B cell (primary cell): Measurements from ENCODE around the gene PNKP. TPM values are rescaled to one million over a fixed set of nuclear protein-coding genes. Genes with fewer than 3 reads are reported as not detected.

Experiments used
- ATAC-seq: fragments of 200-7000 bp; cut with Tn5 transposase; one replicate; pipeline ENCODE4 v1.10.0; 2021; ENCODE audit warnings: low read depth, mild to moderate bottlenecking, moderate number of reproducible peaks, moderate library complexity
- CTCF ChIA-PET: fragments of 350-600 bp; sonication (Branson Sonifier 250); formaldehyde crosslinking; loops from one replicate; lab custom pipeline; 2021; ENCODE audit warnings: antibody characterized with exemption, inconsistent platforms; lab: Charles Lee
- POLR2A ChIA-PET: fragments of 350-600 bp; sonication (Branson Sonifier 250); formaldehyde crosslinking; loops from one replicate; lab custom pipeline; 2021; ENCODE audit warnings: antibody characterized with exemption; lab: Charles Lee
- DNase-seq: peaks from one replicate; pipeline ENCODE4 v3.0.0; 2013
- H2AFZ ChIP-seq: 2 replicates; pipeline ENCODE4 v1.6.1; 2012; ENCODE audit warnings: mild to moderate bottlenecking, low read depth, low read length; ENCODE audit not compliant: insufficient read depth, poor library complexity, severe bottlenecking
- H3K27ac ChIP-seq, 2 donors: 1 replicate in 1 of 2; 2 replicates in 1 of 2; pipeline ENCODE4 v1.5.1; 2012 to 2013; ENCODE audit warnings: low read length in 2 of 2, mild to moderate bottlenecking in 2 of 2, moderate library complexity in 1 of 2
- H3K27me3 ChIP-seq, 4 experiments: fragments of 200-600 bp in 1 of 4; sonication (generic) in 1 of 4; replicated peaks in 1 of 4; 1 replicate in 2 of 4; 2 replicates in 2 of 4; pipeline versions ENCODE4 v1.6.1 to v1.7.0; 2013 to 2016; ENCODE audit warnings: low read length in 3 of 4, mild to moderate bottlenecking in 2 of 4, mixed read lengths in 1 of 4, moderate library complexity in 1 of 4; ENCODE audit not compliant: insufficient read depth in 4 of 4, control insufficient read depth in 3 of 4; ENCODE audit errors: control extremely low read depth in 1 of 4
- H3K36me3 ChIP-seq, 2 experiments: replicated peaks in 1 of 2; 1 replicate in 1 of 2; 2 replicates in 1 of 2; pipeline versions ENCODE4 v1.6.1 to v1.7.1; 2013; ENCODE audit warnings: low read length in 1 of 2; ENCODE audit not compliant: insufficient read depth in 2 of 2, control insufficient read depth in 1 of 2; ENCODE audit errors: control extremely low read depth in 1 of 2, extremely low read depth in 1 of 2
- H3K4me1 ChIP-seq, 2 donors: fragments of 200-600 bp in 1 of 2; sonication (generic) in 1 of 2; 1 replicate in 1 of 2; 2 replicates in 1 of 2; pipeline versions ENCODE4 v1.5.1 to v1.6.1; 2013 to 2017; ENCODE audit warnings: low read length in 2 of 2; ENCODE audit not compliant: control insufficient read depth in 2 of 2, insufficient read depth in 2 of 2
- H3K4me2 ChIP-seq: replicated peaks from 2 replicates; pipeline ENCODE3; 2012; ENCODE audit warnings: mild to moderate bottlenecking, low read depth, low read length; ENCODE audit not compliant: poor library complexity, severe bottlenecking
- H3K4me3 ChIP-seq, 5 experiments: fragments of 200-600 bp in 1 of 5; sonication (generic) in 1 of 5; 1 replicate in 3 of 5; 2 replicates in 2 of 5; pipeline versions ENCODE4 v1.5.1 to v1.7.0; 2011 to 2016; ENCODE audit warnings: low read length in 4 of 5, mild to moderate bottlenecking in 4 of 5, low read depth in 2 of 5, control low read depth in 1 of 5, moderate library complexity in 1 of 5; ENCODE audit not compliant: insufficient read depth in 1 of 5; ENCODE audit errors: control extremely low read depth in 1 of 5, extremely low read depth in 1 of 5
- H3K79me2 ChIP-seq: fragments of 200-600 bp; sonication (generic); one replicate; pipeline ENCODE4 v1.6.0; 2016; ENCODE audit warnings: low read length; ENCODE audit not compliant: control insufficient read depth, insufficient read depth
- H3K9ac ChIP-seq: fragments of 200-600 bp; sonication (generic); 2 replicates; pipeline ENCODE4 v1.6.1; 2017; ENCODE audit warnings: mild to moderate bottlenecking, low read length, moderate library complexity
- H3K9me3 ChIP-seq, 3 donors: one replicate each; pipeline versions ENCODE4 v1.6.1 to v1.7.1; 2013; ENCODE audit warnings: low read length in 2 of 3; ENCODE audit not compliant: control insufficient read depth in 2 of 3, insufficient read depth in 1 of 3; ENCODE audit errors: control extremely low read depth in 1 of 3
- H4K20me1 ChIP-seq: 2 replicates; pipeline ENCODE4 v1.6.0; 2012; ENCODE audit warnings: mild to moderate bottlenecking, low read length; ENCODE audit not compliant: insufficient read depth, control insufficient read depth, poor library complexity, severe bottlenecking
- H3K27ac Mint-ChIP-seq: one replicate; pipeline ENCODE4 v1.8.0; 2021; ENCODE audit warnings: mixed read lengths
- H3K27me3 Mint-ChIP-seq: one replicate; pipeline ENCODE4 v1.8.0; 2021; ENCODE audit warnings: mixed read lengths
- H3K4me1 Mint-ChIP-seq: one replicate; pipeline ENCODE4 v1.8.0; 2021; ENCODE audit warnings: mixed read lengths
- H3K4me3 Mint-ChIP-seq: one replicate; pipeline ENCODE4 v1.8.0; 2021; ENCODE audit warnings: mixed read lengths
- H3K9me3 Mint-ChIP-seq: one replicate; pipeline ENCODE4 v1.8.0; 2022; ENCODE audit warnings: mixed read lengths; ENCODE audit not compliant: insufficient read depth
- EZH2 ChIP-seq: IDR thresholded peaks from 2 replicates; pipeline ENCODE4 v1.6.1; 2012; ENCODE audit warnings: borderline replicate concordance, low read depth, mild to moderate bottlenecking, moderate library complexity, low read length; ENCODE audit not compliant: insufficient read depth, poor library complexity, severe bottlenecking
- WGBS: methylation state at CpG from one replicate; pipeline ENCODE4 v1.1.5; 2013; ENCODE audit warnings: missing lambda C conversion rate; ENCODE audit not compliant: insufficient coverage; 5-methylcytosine and 5-hydroxymethylcytosine counted together
- intact Hi-C: fragments of 100-400 bp; cut with micrococcal nuclease; formaldehyde crosslinking; loops from one replicate; pipeline ENCODE4 v1.10.0; 2022
- polyA plus RNA-seq: library from polyadenylated mRNA; depleted of rRNA; stranded (reverse); fragments of >200 nt; gene quantifications from 2 replicates; pipeline ENCODE4 v1.2.3, GENCODE V29; 2012
- total RNA-seq, 2 donors: library from RNA; stranded (reverse); fragments of 120-200 nt in 1 of 2; gene quantifications; 1 replicate in 1 of 2; 2 replicates in 1 of 2; pipeline versions ENCODE4 v1.2.3 to v1.2.4, GENCODE V29; 2013 to 2022
- TF ChIP-seq, protein P1 (sequence below): fragments of 200-600 bp; IDR thresholded peaks from one replicate; pipeline ENCODE4 v1.8.0; 2022; ENCODE audit warnings: antibody characterized with exemption, mild to moderate bottlenecking

Gene PNKP
- total and polyA plus RNA-seq, 2 donors (not counting 1 experiment from before 2014, with no cell fraction given), result 173 to 274 TPM

DNA sequence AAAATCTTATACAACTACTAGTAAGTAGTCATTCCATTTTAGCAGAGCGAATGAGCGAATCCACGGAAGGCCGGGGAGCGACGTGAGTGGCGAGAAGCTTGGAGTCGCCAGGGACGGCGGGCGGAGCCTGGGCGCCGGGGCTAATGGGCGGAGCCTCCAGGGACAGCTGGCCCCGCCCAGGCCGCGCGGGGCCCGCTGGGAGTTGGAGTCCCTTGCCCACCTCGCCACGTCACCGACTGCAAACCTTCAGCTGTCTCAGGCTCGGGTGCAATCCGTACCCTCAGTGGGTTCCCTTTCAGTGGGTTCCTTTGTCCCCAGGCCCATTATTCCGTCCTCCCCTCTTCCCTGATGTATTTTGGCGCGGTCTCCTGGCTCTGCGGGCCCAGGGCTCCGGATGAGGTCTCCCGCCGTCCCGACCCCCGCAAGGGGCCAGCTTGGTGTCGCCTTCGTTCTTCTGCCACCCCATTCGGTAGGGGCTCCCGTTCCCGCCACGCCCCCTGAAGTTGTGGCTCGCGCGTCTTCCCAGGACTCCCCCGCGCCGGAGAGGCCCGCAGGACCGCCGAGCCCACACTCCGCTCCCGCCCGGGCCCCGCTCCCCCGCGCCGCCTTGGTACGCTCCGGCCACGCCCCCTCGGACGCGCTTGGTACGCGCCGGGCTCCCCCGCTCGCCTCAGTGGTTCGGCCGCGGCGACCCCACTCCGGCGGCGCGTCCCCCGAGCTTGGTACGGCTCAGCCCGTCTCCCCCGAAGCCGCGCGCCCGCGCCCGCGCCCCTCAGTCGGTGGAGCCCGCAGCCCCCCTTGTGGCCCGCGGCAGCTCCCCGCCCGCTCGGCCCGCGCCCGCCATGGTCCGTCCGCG is 16.7 kb downstream of the PNKP start, which contains the start of gene PTOV1:
Gene PTOV1, plus strand, starts transcription at position 673 of the 856 bp plus-strand sequence.
- peaks cover 41% of the 10 kb centered on the region for H4K20me1 ChIP-seq
- H3K4me3 ChIP-seq, result peak within 1 kb of the TSS; percentile 73 to 95 (median 89)
- Mint-ChIP-seq H3K27me3 (no peaks in the 10 kb centered on the region), H3K4me3 (peak within 1 kb of the TSS; percentile 93), H3K9me3 (no peaks in the 10 kb centered on the region), H3K4me1 (peaks cover 48% of the 10 kb centered on the region), H3K27ac (peak within 1 kb of the TSS; percentile 98)
- H3K4me1 ChIP-seq, result peaks cover 30 to 49% of the 10 kb centered on the region in 2 donors
- peak within 1 kb of the TSS; percentile 85 for H2AFZ ChIP-seq
- DNase-seq (peak; percentile 93), ATAC-seq (peak; percentile 82)
- no peak for TF ChIP-seq EZH2
- TF ChIP-seq, protein P1, sequence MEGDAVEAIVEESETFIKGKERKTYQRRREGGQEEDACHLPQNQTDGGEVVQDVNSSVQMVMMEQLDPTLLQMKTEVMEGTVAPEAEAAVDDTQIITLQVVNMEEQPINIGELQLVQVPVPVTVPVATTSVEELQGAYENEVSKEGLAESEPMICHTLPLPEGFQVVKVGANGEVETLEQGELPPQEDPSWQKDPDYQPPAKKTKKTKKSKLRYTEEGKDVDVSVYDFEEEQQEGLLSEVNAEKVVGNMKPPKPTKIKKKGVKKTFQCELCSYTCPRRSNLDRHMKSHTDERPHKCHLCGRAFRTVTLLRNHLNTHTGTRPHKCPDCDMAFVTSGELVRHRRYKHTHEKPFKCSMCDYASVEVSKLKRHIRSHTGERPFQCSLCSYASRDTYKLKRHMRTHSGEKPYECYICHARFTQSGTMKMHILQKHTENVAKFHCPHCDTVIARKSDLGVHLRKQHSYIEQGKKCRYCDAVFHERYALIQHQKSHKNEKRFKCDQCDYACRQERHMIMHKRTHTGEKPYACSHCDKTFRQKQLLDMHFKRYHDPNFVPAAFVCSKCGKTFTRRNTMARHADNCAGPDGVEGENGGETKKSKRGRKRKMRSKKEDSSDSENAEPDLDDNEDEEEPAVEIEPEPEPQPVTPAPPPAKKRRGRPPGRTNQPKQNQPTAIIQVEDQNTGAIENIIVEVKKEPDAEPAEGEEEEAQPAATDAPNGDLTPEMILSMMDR, result no peak
- no peaks in the 10 kb centered on the region for H3K27me3 ChIP-seq
- H3K36me3 ChIP-seq, result peaks cover 0 to 10% of the 10 kb centered on the region in 2 experiments
- H3K4me2 ChIP-seq, result peak within 1 kb of the TSS; percentile 83
- H3K27ac ChIP-seq, result peak within 1 kb of the TSS; percentile 91 to 95
- 2% methylated on average over 97 of the region's 98 CpGs for WGBS
- peaks cover 35% of the 10 kb centered on the region for H3K79me2 ChIP-seq
- intact Hi-C loops, result loop anchor here (1.0 kb wide), 5 partner anchors 17 to 84 kb away; partner anchors contain the start of genes FUZ, MED25 and PNKP
- CTCF ChIA-PET, result interaction anchor here (0.7 to 1.4 kb wide), 8 partner anchors 9 to 43 kb away, joined by 3 to 5 read pairs (median 4); partner anchors contain the start of genes AKT1S1, FUZ and TBC1D17
- peaks cover 0 to 6% (median 0%) of the 10 kb centered on the region in 3 donors for H3K9me3 ChIP-seq
- POLR2A ChIA-PET, result interaction anchor here (0.9 to 4.8 kb wide), 12 partner anchors 8 to 260 kb away, joined by 3 to 40 read pairs (median 6); partner anchors contain the start of genes AKT1S1, AP2A1, FUZ and MED25
- H3K9ac ChIP-seq, result peak within 1 kb of the TSS; percentile 96
